Left lung (tissue), 10 donors: ENCODE results near the gene AAMP. TPM values are rescaled to one million over a fixed set of nuclear protein-coding genes. Genes with fewer than 3 reads are reported as not detected.

ENCODE experiments used
- ATAC-seq: fragments of 200-7000 bp; cut with Tn5 transposase; one replicate; pipeline ENCODE4 v1.9.1; 2020; ENCODE audit warnings: moderate library complexity
- DNase-seq, 4 donors: peaks; one replicate each; pipeline ENCODE4 v3.0.0-alpha.2; 2013 to 2020
- H3K27ac ChIP-seq, 2 donors: fragments of 200-600 bp; sonication (generic) in 1 of 2; one replicate each; pipeline versions ENCODE4 v1.5.0 to v1.8.0; 2020 to 2021
- H3K27me3 ChIP-seq, 2 donors: fragments of 200-600 bp; sonication (generic) in 1 of 2; one replicate each; pipeline versions ENCODE4 v1.5.0 to v1.8.0; 2020 to 2021
- H3K36me3 ChIP-seq, 2 donors: fragments of 200-600 bp; sonication (generic) in 1 of 2; one replicate each; pipeline versions ENCODE4 v1.5.0 to v1.8.0; 2020 to 2021
- H3K4me1 ChIP-seq, 2 donors: fragments of 200-600 bp; one replicate each; pipeline ENCODE4 v1.8.0; 2021
- H3K4me3 ChIP-seq, 2 donors: fragments of 200-600 bp; sonication (generic) in 1 of 2; one replicate each; pipeline versions ENCODE4 v1.5.0 to v1.8.0; 2020 to 2021; ENCODE audit warnings: mild to moderate bottlenecking in 1 of 2
- H3K9me3 ChIP-seq, 2 donors: fragments of 200-600 bp; sonication (generic) in 1 of 2; one replicate each; pipeline versions ENCODE4 v1.5.0 to v1.8.0; 2020 to 2021
- CTCF ChIP-seq, 2 donors: fragments of 200-600 bp; sonication (generic) in 1 of 2; IDR thresholded peaks; one replicate each; pipeline versions ENCODE4 v1.5.0 to v1.8.0; 2021; ENCODE audit warnings: antibody characterized with exemption in 2 of 2
- intact Hi-C, 2 donors: fragments of 100-400 bp; cut with DNase I; formaldehyde crosslinking; loops; one replicate each; pipeline versions ENCODE4 v1.11.2 to v1.14.2; 2022
- polyA plus RNA-seq, 6 donors: library from polyadenylated mRNA; unstranded; fragments of 120-200 nt; gene quantifications; one replicate each; pipeline ENCODE4 v1.2.1, GENCODE V29; 2013; ENCODE audit not compliant: insufficient read length in 6 of 6
- total RNA-seq, 2 donors: library from RNA; stranded (reverse); fragmentation: NEBNext Ultra II Directional; extraction: Animal tissue kit (Norgen Biotek cat#: 25700); gene quantifications; one replicate each; pipeline ENCODE4 v1.2.1, GENCODE V29; 2021
- donor health status: DM: no; HTN: yes; CAD: no.
- donor health status: DM: no; HTN: no; CAD: no.

Gene AAMP
- total and polyA plus RNA-seq, 8 donors: 55.2 to 120 (median 113) TPM

DNA sequence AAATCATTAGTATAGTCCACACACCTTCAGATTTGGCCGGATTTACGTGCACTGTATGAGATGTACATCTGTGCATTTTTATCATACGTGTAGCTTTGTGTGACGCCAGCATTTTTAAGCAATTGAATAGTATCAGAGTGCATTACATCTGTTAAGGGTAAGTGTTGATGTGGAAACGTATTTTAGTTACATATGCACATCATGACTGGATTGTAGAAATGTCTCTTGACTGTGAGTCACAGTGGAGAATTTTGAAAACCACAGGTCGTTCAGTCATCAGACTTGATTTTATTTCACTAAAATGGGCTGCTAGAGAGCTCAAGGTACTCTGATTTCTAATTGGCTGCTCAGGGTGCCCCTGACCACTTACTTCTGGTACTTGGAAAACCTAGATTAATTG, 14.5 kb downstream of the AAMP start:
- H3K4me3 ChIP-seq: no peak overlapping the region
- H3K9me3 ChIP-seq: no peaks in the 10 kb centered on the region
- peaks cover 0 to 69% of the 10 kb centered on the region in 2 donors for H3K36me3 ChIP-seq
- no peak for DNase-seq
- no peak overlapping the region for H3K27ac ChIP-seq
- H3K4me1 ChIP-seq: peaks cover 20 to 48% of the 10 kb centered on the region in 2 donors
- no peak for ATAC-seq
- TF ChIP-seq CTCF (IDR thresholded peaks at IDR 0.05): no peak
- no peaks in the 10 kb centered on the region for H3K27me3 ChIP-seq
- intact Hi-C loops: no loop called here

DNA sequence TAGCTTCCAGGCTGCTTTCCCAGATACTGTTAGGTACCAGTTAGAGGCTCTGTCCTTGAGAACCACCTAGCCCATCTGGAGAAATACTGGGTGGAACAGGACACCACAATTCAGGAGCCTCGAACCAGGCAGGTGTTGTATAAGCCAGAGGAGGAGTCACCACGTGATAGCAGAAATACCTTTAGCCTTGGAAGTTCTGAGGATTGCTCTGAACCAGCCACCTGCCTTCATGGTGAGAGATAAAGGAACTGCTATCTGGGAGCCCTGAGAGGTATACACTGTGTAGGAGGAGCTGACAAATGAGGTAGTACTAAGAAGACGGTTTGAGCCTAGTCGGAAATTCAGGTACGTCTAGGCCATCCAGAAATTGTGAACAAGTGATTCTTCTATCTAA, 16.7 kb downstream of the AAMP start:
- ATAC-seq (no peak), DNase-seq (peak in 1 of 4 donors; percentile 10)
- no peak for TF ChIP-seq CTCF (IDR thresholded peaks at IDR 0.05)
- H3K9me3 ChIP-seq: no peaks in the 10 kb centered on the region
- intact Hi-C loops: no loop called here
- H3K36me3 ChIP-seq: peaks cover 3 to 91% of the 10 kb centered on the region in 2 donors
- H3K4me1 ChIP-seq: peaks cover 0 to 26% of the 10 kb centered on the region in 2 donors
- peak overlapping the region in 1 of 2 donors; percentile 50 for H3K27ac ChIP-seq
- no peak overlapping the region for H3K4me3 ChIP-seq
- no peaks in the 10 kb centered on the region for H3K27me3 ChIP-seq

DNA sequence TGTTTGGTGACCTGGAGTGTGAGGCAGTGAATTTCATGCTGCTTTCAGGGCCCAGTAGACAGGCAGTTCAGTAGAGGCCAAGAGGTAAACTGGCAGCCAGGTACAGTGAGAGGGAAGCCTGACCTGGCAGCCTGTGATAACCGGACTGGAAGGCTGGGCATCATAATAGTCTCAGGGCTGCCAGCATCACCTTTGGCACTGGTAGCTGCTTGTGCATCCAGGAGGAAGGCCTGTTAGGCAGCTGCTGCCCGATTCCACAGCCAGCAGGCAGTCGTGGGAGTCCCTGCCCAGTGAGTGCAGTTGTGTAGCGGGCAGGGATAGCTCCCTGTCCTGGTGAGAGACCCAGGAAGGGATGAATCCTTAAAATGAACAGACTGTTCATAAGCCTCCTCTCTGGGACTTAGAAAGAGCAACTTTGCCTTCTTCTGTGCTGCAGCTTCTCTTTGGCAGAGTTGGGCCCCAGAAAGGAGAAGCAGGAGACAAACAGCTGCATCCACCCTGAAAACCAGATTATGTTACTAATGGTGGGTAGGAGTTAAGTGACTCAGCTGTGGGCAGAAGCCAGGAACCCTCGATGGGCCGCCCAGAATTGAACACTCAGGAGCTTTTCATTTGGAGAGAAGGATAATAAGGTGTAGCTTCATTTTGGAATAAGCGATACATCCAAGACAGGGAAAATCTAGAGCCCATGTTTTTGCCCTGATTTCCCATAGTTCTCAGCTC, 17.3 kb downstream of the AAMP start:
- DNase-seq: peak in 1 of 4 donors; percentile 20
- ATAC-seq: no peak
- no peaks in the 10 kb centered on the region for H3K9me3 ChIP-seq
- peak overlapping the region in 1 of 2 donors; percentile 50 for H3K27ac ChIP-seq
- intact Hi-C loops: no loop called here
- no peak for TF ChIP-seq CTCF (IDR thresholded peaks at IDR 0.05)
- no peak overlapping the region for H3K4me3 ChIP-seq
- H3K4me1 ChIP-seq: peaks cover 0 to 25% of the 10 kb centered on the region in 2 donors
- H3K27me3 ChIP-seq: no peaks in the 10 kb centered on the region
- H3K36me3 ChIP-seq: peaks cover 3 to 96% of the 10 kb centered on the region in 2 donors

GRCh38 chr2:218249691-218250090, 20.2 kb downstream of the AAMP start:
- ATAC-seq: no peak
- no peak for TF ChIP-seq CTCF (IDR thresholded peaks at IDR 0.05)
- H3K27ac ChIP-seq: no peak overlapping the region
- DNase-seq: peak in 1 of 4 donors; percentile 10
- peaks cover 0 to 17% of the 10 kb centered on the region in 2 donors for H3K4me1 ChIP-seq
- peaks cover 3 to 100% of the 10 kb centered on the region in 2 donors for H3K36me3 ChIP-seq
- H3K4me3 ChIP-seq: no peak overlapping the region
- intact Hi-C loops: no loop called here
- H3K27me3 ChIP-seq: no peaks in the 10 kb centered on the region
- H3K9me3 ChIP-seq: no peaks in the 10 kb centered on the region

DNA sequence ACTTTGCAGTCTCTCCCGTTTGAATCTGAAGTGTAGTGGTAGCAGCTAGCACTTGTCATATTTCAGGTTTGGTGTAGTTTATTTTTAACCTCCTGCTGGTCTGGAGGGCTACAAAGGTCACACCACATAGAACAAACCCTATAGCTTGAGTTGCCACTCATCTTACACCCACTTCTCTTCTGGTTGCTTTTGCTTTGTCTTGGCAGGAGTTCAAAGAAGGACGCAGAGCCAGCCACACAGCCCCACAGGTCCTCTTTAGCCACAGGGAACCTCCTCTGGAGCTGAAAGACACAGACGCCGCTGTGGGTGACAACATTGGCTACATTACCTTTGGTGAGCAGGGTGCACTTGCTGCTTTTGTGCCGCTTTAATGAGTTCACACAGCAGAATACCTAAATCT, 24.7 kb downstream of the AAMP start:
- Histone ChIP-seq H3K9me3 (no peaks in the 10 kb centered on the region), H3K36me3 (peaks cover 5 to 100% of the 10 kb centered on the region in 2 donors), H3K27me3 (no peaks in the 10 kb centered on the region), H3K4me1 (peaks cover 0 to 14% of the 10 kb centered on the region in 2 donors), H3K4me3 (no peak overlapping the region), H3K27ac (peak overlapping the region in 1 of 2 donors; percentile 27)
- no peak for TF ChIP-seq CTCF (IDR thresholded peaks at IDR 0.05)
- intact Hi-C loops: no loop called here
- DNase-seq (peak in 1 of 4 donors; percentile 59), ATAC-seq (peak; percentile 86)
